Activated naive CD8-positive, alpha-beta T cell treated with anti-CD3 and anti-CD28 coated beads, Interleukin-2, amount 50 U/mL, for 16 hours (primary cell): ENCODE measurements around the gene PRPF40A.

Source experiments
- DNase-seq: peaks from one replicate; pipeline ENCODE4 v3.0.0-alpha.2; 2020; ENCODE audit warnings: low read depth, low spot score

PRPF40A gene

GRCh38 chr2:152651834-152652233 lies 65.4 kb downstream of the PRPF40A start:
- DNase-seq: no peak

GRCh38 chr2:152650768-152651371 lies 66.4 kb downstream of the PRPF40A start:
- DNase-seq: no peak

GRCh38 chr2:152649997-152650396 lies 67.3 kb downstream of the PRPF40A start:
- no peak for DNase-seq

GRCh38 chr2:152648336-152648735 lies 68.9 kb downstream of the PRPF40A start:
- no peak for DNase-seq

GRCh38 chr2:152647552-152647951 lies 69.7 kb downstream of the PRPF40A start:
- no peak for DNase-seq

- DNase-seq: no peak
These were observed 70.5 kb downstream of the PRPF40A start for GRCh38 chr2:152646775-152647174.

- DNase-seq: no peak
These were observed 71.0 kb downstream of the PRPF40A start for GRCh38 chr2:152646264-152646663.

- no peak for DNase-seq
These were observed 72.9 kb downstream of the PRPF40A start for GRCh38 chr2:152644189-152644873.

- DNase-seq: no peak
These were observed 78.7 kb downstream of the PRPF40A start for GRCh38 chr2:152638590-152638989.

GRCh38 chr2:152638056-152638455 lies 79.2 kb downstream of the PRPF40A start:
- DNase-seq: no peak

GRCh38 chr2:152637251-152637650 lies 80.0 kb downstream of the PRPF40A start:
- DNase-seq: no peak

- DNase-seq: peak; percentile 30
These were observed 81.5 kb downstream of the PRPF40A start for GRCh38 chr2:152635635-152636298.

- no peak for DNase-seq
These were observed 84.5 kb downstream of the PRPF40A start for GRCh38 chr2:152632736-152633135.

GRCh38 chr2:152630466-152630865 lies 86.8 kb downstream of the PRPF40A start:
- DNase-seq: no peak

GRCh38 chr2:152629202-152629601 lies 88.1 kb downstream of the PRPF40A start:
- no peak for DNase-seq

GRCh38 chr2:152627351-152627957 lies 89.8 kb downstream of the PRPF40A start:
- no peak for DNase-seq

GRCh38 chr2:152626911-152627339 lies 90.3 kb downstream of the PRPF40A start:
- no peak for DNase-seq

GRCh38 chr2:152624805-152625204 lies 92.5 kb downstream of the PRPF40A start:
- DNase-seq: no peak

- DNase-seq: no peak
These were observed 93.5 kb downstream of the PRPF40A start for GRCh38 chr2:152623775-152624174.

- no peak for DNase-seq
These were observed 94.1 kb downstream of the PRPF40A start for GRCh38 chr2:152623076-152623740.

- DNase-seq: no peak
These were observed 95.0 kb downstream of the PRPF40A start for GRCh38 chr2:152622219-152622618.

GRCh38 chr2:152620985-152621384 lies 96.3 kb downstream of the PRPF40A start:
- no peak for DNase-seq
